Umbilical cord (tissue), 2 donors: ENCODE data around the gene RAMP2. TPM values are rescaled to one million over a fixed set of nuclear protein-coding genes. Genes with fewer than 3 reads are reported as not detected.

Experiments used
- DNase-seq: peaks from one replicate; pipeline ENCODE4 v3.0.0-alpha.2; 2015; ENCODE audit warnings: low spot score
- total RNA-seq: library from RNA; depleted of rRNA; stranded (reverse); fragments of >200 nt; gene quantifications from one replicate; pipeline ENCODE4 v1.2.3, GENCODE V29; 2014; ENCODE audit warnings: low replicate concordance; ENCODE audit not compliant: insufficient read depth

RAMP2 gene
- total RNA-seq, 1 donor from 2014 or later = 0.96 TPM

DNA sequence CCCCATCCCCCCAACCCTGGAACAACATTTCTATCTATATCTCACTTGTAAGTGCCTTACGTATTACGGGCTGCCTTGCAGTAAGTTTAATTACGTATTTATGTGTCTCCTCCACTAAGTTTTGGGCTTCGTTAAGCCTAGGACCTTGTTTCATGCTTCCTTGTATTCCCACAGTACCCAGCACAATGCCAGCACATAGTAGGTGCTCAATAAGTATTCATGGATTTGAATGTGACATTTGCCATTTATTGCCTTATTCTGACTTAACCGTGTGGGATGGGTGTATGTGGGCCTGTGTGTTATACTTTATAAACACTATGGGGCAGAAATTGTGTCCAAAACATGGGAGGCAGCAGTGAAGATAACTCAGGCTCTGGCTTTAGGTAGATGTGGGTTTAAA lies 31.5 kb downstream of the RAMP2 start:
- no peak for DNase-seq

DNA sequence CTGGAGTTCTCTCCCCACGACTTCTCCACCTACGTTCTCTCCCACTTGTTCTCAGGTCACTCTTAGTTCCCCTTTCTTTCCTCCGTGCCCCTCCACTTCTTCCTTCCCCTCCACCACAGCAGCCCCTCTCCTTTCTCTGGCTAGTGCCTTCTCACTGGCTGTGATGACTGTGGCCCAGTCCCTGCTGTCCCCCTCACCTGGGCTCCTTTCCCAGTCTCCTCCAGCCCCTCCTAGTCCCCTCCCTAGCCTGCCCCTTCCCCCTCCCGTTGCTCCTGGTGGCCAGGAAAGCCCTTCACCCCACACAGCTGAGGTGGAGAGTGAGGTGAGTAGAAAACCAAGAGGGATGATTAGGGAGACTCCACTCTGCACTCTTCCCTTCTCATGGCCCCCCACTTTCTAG lies 34.0 kb downstream of the RAMP2 start:
- DNase-seq = no peak

DNA sequence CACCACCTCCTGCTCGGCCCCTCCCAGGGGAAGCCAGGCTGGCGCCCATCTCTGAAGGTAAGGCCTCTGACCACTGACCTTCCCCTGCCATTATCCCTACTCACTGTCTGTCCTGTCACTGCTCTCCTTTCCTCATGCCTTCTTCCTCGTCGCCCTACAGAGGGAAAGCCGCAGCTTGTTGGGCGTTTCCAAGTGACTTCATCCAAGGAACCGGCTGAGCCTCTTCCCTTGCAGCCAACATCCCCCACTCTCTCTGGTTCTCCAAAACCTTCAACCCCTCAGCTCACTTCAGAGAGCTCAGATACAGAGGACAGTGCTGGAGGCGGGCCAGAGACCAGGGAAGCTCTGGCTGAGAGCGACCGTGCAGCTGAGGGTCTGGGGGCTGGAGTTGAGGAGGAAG lies 34.4 kb downstream of the RAMP2 start:
- no peak for DNase-seq

DNA sequence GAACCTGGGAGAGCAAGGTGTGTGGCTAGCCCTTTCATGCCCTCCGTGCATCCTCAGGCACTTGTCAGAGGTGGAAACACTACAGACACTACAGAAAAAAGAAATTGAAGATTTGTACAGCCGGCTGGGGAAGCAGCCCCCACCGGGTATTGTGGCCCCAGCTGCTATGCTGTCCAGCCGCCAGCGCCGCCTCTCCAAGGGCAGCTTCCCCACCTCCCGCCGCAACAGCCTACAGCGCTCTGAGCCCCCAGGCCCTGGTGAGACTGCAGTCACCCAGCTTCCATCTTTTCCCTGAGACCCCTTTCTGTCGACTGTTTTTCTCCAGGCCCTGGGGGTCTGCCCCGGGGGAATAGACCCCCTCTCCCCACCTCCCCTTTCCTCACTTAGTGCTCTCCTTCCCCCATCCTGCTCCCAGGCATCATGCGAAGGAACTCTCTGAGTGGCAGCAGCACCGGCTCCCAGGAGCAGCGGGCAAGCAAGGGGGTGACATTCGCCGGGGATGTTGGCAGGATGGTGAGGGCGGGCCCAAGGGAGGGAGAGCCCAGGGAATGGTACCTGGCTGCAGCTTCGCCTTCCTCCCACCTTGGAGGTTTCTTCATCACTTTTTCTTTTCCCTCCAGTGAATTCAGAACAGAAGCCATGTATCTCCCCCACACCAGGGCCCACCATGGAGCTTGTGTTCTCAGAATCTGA lies 35.2 kb downstream of the RAMP2 start:
- DNase-seq = no peak

DNA sequence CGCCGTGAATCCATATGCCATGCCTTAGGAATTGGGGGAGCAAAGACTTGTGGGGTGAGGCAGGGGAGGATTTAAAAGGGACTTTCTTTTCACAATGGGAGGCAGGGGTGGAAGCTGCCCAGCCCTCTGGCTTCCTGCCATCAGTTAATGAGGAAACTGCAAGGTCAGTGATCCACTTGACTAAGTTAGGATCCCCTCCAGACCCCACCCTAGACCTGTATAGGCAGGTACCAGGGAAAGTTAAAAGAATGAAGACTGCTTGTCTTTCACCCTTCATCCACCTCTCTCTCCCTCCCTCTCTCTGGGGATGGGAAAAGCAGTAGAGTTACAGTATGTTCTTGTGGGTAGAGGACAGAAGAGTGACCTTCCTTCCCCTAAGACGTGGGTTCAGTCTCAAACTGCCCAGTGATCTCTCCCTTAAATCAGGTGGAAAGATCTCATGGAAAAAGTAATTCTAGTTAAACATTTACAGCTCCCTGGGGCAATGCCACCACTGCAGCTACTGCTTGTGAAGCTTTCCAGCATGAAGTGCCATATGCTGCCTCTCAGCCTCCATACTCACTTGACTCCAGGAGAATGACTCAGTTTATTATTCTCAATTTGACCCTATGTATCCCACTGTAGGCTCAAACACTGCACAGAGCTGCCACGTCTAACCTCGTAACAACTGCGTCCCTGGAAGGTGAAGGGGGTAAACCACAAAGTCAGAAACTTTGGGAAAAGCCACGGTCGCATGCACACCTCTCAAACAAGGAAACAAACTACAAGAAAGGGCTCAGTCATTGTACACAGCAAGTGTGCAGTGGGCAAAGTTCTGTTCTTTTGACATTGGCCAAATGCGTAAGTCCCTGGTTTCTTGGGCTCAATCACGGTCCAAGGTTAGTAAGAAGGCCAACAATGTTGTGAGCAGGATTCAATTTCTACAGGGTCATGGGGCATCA lies 36.3 kb downstream of the RAMP2 start:
- DNase-seq = no peak

DNA sequence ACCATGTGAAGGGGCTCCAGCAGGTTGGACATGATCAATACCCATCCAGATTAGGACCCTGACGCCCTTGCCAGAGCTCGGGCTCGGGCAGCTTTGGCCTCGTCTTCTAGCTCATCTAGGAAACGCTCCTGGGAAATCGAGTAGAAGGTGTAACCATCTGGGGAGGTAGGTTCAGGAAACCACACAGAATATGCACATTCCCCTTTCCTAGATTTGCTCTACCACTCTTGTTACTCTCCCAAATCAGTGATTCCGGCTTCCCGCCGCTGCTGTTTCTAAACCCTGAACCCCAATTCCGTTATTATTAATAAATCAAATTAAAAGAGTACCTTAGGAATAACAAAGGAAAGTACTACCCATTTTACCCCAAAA lies 37.0 kb downstream of the RAMP2 start:
- DNase-seq = no peak

DNA sequence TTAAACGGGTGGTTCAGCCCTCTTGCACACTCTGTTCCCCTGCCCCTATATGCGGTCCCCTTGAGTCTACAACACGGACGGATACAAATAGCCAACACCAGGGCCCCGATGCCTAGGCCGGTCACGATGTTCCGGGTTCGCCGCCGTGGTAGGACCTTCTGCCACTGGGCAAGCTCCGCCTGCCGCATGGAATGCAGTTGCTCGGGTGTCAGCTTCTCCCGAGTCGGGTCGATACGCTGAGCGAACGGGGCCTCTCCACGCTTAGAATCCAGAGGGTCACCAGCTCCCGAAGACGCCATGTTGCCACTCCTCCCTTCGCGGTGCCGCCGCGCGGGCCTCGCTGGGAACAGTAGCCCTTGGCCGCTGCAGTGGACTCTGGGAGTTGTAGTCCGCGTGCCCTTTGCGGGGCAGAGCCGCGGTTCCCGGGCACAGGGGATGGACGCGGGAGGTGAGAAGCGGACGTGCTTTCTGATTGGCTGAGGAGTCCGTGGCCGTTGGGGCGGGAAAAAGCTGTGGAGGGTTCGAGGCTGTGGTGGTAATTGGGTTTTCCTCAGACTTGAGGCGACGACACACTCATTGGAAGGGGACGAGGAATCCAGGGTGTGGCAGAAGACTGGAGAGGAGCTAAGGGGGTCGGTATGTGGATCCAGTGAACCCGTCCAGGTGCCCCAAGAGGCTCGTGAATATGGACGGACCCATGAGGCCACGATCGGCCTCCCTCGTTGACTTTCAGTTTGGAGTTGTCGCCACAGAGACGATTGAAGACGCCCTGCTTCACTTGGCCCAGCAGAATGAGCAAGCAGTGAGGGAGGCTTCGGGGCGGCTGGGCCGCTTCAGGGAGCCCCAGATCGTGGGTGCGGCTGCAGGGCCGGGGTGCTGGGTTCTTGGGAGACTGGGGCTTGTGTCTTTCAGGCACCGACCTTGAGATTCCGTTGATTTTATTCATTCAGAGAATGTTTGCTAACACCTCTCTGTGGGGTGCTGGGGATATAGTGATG lies 37.7 kb downstream of the RAMP2 start, which contains the start of the genes CNTD1 and COA3:
Gene CNTD1 (plus strand): TSS at position 479 of the 998 bp plus-strand sequence. CDS start 207 bp downstream, at position 686.
Gene COA3 (minus strand): TSS at position 322 of the 998 bp plus-strand sequence. CDS start 23 bp downstream, at position 299.
- DNase-seq = peak; percentile 89

DNA sequence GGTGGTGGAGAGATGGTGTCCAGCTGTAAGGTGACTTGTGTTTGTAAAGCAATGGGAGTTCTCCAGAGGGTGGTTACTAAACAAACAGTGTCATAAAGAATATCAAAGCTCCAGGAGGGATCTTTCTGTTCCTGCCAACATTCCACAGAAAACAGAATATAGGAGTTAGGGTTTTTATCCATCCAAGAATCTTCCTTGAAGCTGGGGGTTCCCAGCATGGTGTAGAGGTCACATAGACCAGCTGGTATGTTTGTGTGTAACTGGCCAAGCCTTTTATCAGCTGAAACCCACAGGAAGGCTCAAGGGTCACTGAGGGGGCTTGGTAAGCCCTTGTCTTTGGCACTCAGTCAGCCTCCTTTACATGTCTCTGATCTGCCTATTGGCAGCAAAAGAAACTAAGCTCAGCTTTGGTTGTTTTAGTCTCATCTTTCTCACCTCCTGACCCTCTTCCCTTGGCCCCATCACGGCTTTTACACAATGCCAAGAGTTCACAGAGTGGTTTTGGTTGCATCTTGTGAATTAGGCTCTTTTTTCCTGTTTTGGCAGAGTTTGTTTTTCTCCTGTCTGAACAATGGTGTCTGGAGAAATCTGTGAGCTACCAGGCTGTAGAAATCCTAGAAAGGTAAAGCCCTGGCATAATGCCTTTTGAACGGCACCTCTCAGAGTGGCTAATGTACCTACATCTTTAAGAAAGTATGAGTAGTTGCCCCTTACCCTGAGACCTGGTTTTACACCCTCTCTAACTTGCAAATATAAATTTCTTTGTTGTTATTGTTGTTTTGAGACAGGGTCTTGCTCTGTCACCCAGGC lies 42.3 kb downstream of the RAMP2 start:
- no peak for DNase-seq

DNA sequence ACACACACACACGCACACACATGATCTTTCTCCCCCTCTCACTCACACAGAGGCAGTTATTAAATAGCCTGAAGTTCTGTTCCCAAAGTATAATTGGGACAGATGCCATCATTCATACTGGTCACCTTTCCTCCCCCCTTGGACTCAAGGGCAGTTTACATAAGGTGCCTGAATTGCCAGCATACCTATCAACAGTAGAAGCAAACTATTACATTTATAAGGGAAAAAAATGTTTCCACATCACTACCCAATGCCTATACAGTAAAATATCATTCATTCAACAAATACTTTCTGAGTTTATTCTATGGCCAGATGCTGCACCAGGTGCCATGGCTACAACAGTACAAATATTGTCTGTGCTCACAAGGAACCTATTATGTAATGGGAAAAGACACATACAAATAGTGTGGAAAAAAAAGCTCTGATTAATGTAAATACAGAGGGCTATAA lies 43.9 kb downstream of the RAMP2 start:
- DNase-seq = no peak

DNA sequence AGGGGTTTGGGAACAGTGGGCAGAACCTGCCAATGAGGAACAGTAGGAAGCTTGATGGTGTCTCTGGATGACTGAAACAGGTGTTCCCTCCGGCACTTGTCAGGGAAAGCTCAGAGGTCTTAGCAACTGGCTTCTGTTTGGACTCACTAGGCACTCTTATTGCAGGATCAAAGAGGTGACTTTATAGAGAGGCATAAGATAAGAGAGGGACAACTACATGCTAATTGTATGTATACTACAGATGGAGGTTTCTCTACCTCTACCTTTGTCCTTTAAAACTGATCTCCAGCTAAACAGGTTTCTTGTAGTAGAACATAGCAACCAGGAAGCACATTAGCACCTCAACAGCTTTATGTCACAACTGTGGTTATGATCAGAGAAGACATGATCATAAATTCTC lies 45.2 kb downstream of the RAMP2 start:
- DNase-seq = no peak

DNA sequence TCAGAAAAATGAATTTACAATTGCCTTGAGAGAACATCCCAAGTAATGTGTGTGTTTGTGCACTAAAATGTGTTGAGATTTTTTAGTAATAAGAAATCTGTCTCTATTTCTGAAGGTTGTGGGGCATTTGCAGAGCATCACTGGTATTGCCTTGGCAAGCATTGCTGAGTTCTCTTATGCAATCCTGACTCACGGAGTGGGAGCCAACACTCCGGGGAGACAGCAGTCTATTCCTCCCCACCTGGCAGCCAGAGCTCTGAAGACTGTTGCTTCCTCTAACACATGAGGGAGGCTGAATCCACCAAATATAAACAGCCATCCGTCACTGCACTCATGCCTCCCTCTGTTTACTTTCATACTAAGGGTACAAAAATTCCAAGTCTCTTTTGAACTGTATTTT lies 48.2 kb downstream of the RAMP2 start:
- DNase-seq = no peak

Other genes starting within 250 kb of the RAMP2 start
- 26.2 TPM for gene NAGLU, start 225.0 kb upstream of the RAMP2 start, total RNA-seq
- 3.9 TPM for gene HSD17B1, start 208.3 kb upstream of the RAMP2 start, total RNA-seq
- 8.2 TPM for gene COASY, start 199.1 kb upstream of the RAMP2 start, total RNA-seq
- gene MLX, start 194.1 kb upstream of the RAMP2 start, total RNA-seq = 22.6 TPM
- 1.2 TPM for gene PSMC3IP, start 183.5 kb upstream of the RAMP2 start, total RNA-seq
- gene RETREG3, start 151.9 kb upstream of the RAMP2 start, total RNA-seq = 62.4 TPM
- gene TUBG1, start 151.5 kb upstream of the RAMP2 start, total RNA-seq = 23.8 TPM
- 21.4 TPM for gene TUBG2, start 101.9 kb upstream of the RAMP2 start, total RNA-seq
- 11.3 TPM for gene PLEKHH3, start 84.2 kb upstream of the RAMP2 start, total RNA-seq
- 6.5 TPM for gene CCR10, start 79.4 kb upstream of the RAMP2 start, total RNA-seq
- 5.1 TPM for gene CNTNAP1, start 78.7 kb upstream of the RAMP2 start, total RNA-seq
- gene EZH1, start 16.2 kb upstream of the RAMP2 start, total RNA-seq = 43.6 TPM
- gene VPS25, start 12.2 kb downstream of the RAMP2 start, total RNA-seq = 33.2 TPM
- not detected for gene WNK4, start 19.4 kb downstream of the RAMP2 start, total RNA-seq
- gene COA3, start 37.5 kb downstream of the RAMP2 start, total RNA-seq = 47.2 TPM
- 0.96 TPM for gene CNTD1, start 37.6 kb downstream of the RAMP2 start, total RNA-seq
- gene BECN1, start 63.1 kb downstream of the RAMP2 start, total RNA-seq = 142 TPM
- 22.6 TPM for gene PSME3, start 72.2 kb downstream of the RAMP2 start, total RNA-seq
- 1.4 TPM for gene AOC2, start 83.4 kb downstream of the RAMP2 start, total RNA-seq
- gene AOC3, start 90.0 kb downstream of the RAMP2 start, total RNA-seq = 89.1 TPM
- gene G6PC1, start 139.6 kb downstream of the RAMP2 start, total RNA-seq = not detected
- gene AARSD1, start 203.2 kb downstream of the RAMP2 start, total RNA-seq = 38.3 TPM
- 10.4 TPM for gene PTGES3L, start 218.9 kb downstream of the RAMP2 start, total RNA-seq
- 17.8 TPM for gene RUNDC1, start 219.3 kb downstream of the RAMP2 start, total RNA-seq
- gene RPL27, start 237.2 kb downstream of the RAMP2 start, total RNA-seq = 1,521 TPM
- gene IFI35, start 245.6 kb downstream of the RAMP2 start, total RNA-seq = 1.4 TPM